Posterior cingulate gyrus (tissue), 11 donors: ENCODE measurements around the gene CUL5.
A peak's percentile ranks its signal among the peaks of the same experiment; 100 is the strongest.
"Not testable (repeated sequence)": the region's sequence is repeated elsewhere in the genome, so short reads cannot be mapped to it uniquely, and the experiment has no call there.

Experiments used
- DNase-seq, 10 donors: peaks; one replicate each; pipeline versions ENCODE4 v3.0.0 to v3.0.0-alpha.2; 2020 to 2021; ENCODE audit warnings: mixed read lengths in 3 of 10
- intact Hi-C: fragments of 100-400 bp; cut with DNase I; formaldehyde crosslinking; loops from one replicate; pipeline ENCODE4 v1.15.1; 2023

Gene CUL5

GRCh38 chr11:108101090-108101775, 92.5 kb downstream of the CUL5 start:
- intact Hi-C loops: no loop called here
- no peak for DNase-seq

- DNase-seq: no peak
- intact Hi-C loops: loop anchor here (10.0 kb wide), 1 partner anchor 354 kb away; the partner anchor contains the start of gene C11orf65
Observed at GRCh38 chr11:108111126-108111525, 102.4 kb downstream of the CUL5 start.

- intact Hi-C loops: loop anchor here (10.0 kb wide), 1 partner anchor 353 kb away; the partner anchor contains the start of gene C11orf65
Observed at GRCh38 chr11:108112057-108112456, 103.4 kb downstream of the CUL5 start.

GRCh38 chr11:108115500-108116140, 106.9 kb downstream of the CUL5 start:
- peak; percentile 38 to 96 (median 78) for DNase-seq
- intact Hi-C loops: loop anchor here (5.0 to 10.0 kb wide), 2 partner anchors 349 to 532 kb away; partner anchors contain the start of gene C11orf65

More at GRCh38 chr11:108112057-108112456, 103.4 kb downstream of the CUL5 start:
- no peak for DNase-seq

- intact Hi-C loops: loop anchor here (5.0 to 10.0 kb wide), 2 partner anchors 347 to 529 kb away; partner anchors contain the start of gene C11orf65
- no peak for DNase-seq
Observed at GRCh38 chr11:108117746-108118371, 109.2 kb downstream of the CUL5 start.

- intact Hi-C loops: loop anchor here (5.0 kb wide), 2 partner anchors 101 to 114 kb away; partner anchors contain the start of genes ATM, CUL5 and NPAT
- not testable (repeated sequence) for DNase-seq
Observed at GRCh38 chr11:108120936-108121273, 112.2 kb downstream of the CUL5 start.

GRCh38 chr11:108121274-108122155, 112.8 kb downstream of the CUL5 start, which contains the start of gene ACAT1:
Gene ACAT1, plus strand, starts transcription at chr11:108121567. Its CDS starts 40 bp downstream, at chr11:108121607.
- intact Hi-C loops: loop anchor here (5.0 kb wide), 2 partner anchors 101 to 114 kb away; partner anchors contain the start of genes ATM, CUL5 and NPAT
- peak; percentile 93 to 99 (median 96) for DNase-seq

- intact Hi-C loops: loop anchor here (5.0 kb wide), 2 partner anchors 100 to 115 kb away; partner anchors contain the start of genes ATM, CUL5 and NPAT
- no peak for DNase-seq
Observed at GRCh38 chr11:108122166-108122628, 113.5 kb downstream of the CUL5 start.

GRCh38 chr11:108125096-108125495, 116.4 kb downstream of the CUL5 start:
- DNase-seq: no peak
- intact Hi-C loops: no loop called here

GRCh38 chr11:108128772-108129171, 120.1 kb downstream of the CUL5 start:
- intact Hi-C loops: no loop called here
- no peak for DNase-seq

- no peak for DNase-seq
- intact Hi-C loops: no loop called here
Observed at GRCh38 chr11:108131993-108132392, 123.3 kb downstream of the CUL5 start.

- DNase-seq, intact Hi-C loops: not testable (repeated sequence)
Observed at GRCh38 chr11:108132993-108133538, 124.4 kb downstream of the CUL5 start.

- intact Hi-C loops: no loop called here
- DNase-seq: no peak
Observed at GRCh38 chr11:108135845-108136544, 127.3 kb downstream of the CUL5 start.

- no peak for DNase-seq
- intact Hi-C loops: no loop called here
Observed at GRCh38 chr11:108137212-108137611, 128.5 kb downstream of the CUL5 start.

- no peak for DNase-seq
Observed at GRCh38 chr11:108142304-108142703, 133.6 kb downstream of the CUL5 start.

GRCh38 chr11:108144615-108145014, 135.9 kb downstream of the CUL5 start:
- intact Hi-C loops: no loop called here

More at GRCh38 chr11:108142304-108142703, 133.6 kb downstream of the CUL5 start:
- intact Hi-C loops: no loop called here

GRCh38 chr11:108147150-108147549, 138.5 kb downstream of the CUL5 start:
- intact Hi-C loops: no loop called here
- DNase-seq: no peak

More at GRCh38 chr11:108144615-108145014, 135.9 kb downstream of the CUL5 start:
- no peak for DNase-seq

GRCh38 chr11:108148556-108148955, 139.9 kb downstream of the CUL5 start:
- intact Hi-C loops: no loop called here
- DNase-seq: no peak

GRCh38 chr11:108154591-108154990, 145.9 kb downstream of the CUL5 start:
- intact Hi-C loops: no loop called here
- no peak for DNase-seq
